K562 (cell line): ENCODE measurements around the gene SH3BP4. TPM values are rescaled to one million over a fixed set of nuclear protein-coding genes. Genes with fewer than 3 reads are reported as not detected.

Source experiments
- ATAC-seq: fragments of 200-7000 bp; cut with Tn5 transposase; 3 replicates; pipeline ENCODE4 v1.9.1; 2020; ENCODE audit warnings: moderate library complexity
- BruUV-seq: library from RNA; stranded (reverse); fragments of 400-500 nt; replicated peaks from 2 replicates; lab custom pipeline; 2021; lab: Mats Ljungman, UMichigan
- CTCF ChIA-PET: fragments of 300-600 bp; formaldehyde crosslinking; extraction: SDS; loops from one replicate; lab custom pipeline; 2021; ENCODE audit warnings: low intra/inter-chr PET ratio; lab: Yijun Ruan, JAX
- POLR2A ChIA-PET: fragments of 300-600, 350-650 bp; sonication (Branson Sonifier 250); formaldehyde crosslinking; extraction: SDS; loops from one replicate; lab custom pipeline; 2021; ENCODE audit warnings: antibody characterized with exemption, inconsistent platforms; lab: Yijun Ruan, JAX
- DNase-seq, 4 experiments: peaks; one replicate each; pipeline versions ENCODE4 v3.0.0 to v3.0.0-alpha.2; 2011 to 2018; ENCODE audit warnings: low spot score in 3 of 4, mixed read lengths in 3 of 4; ENCODE audit errors: extremely low read depth in 1 of 4
- FAIRE-seq: peaks from 2 replicates; lab custom pipeline; 2011; peaks lifted over from hg19 to GRCh38; lab: Jason Lieb, UNC
- H2AFZ ChIP-seq: 2 replicates; pipeline ENCODE4 v1.6.0; 2011; ENCODE audit warnings: low read depth, low read length, control low read depth, inconsistent platforms
- H3K27ac ChIP-seq: fragments of 200-600 bp; 3 replicates; pipeline ENCODE4 v1.8.0; 2011; ENCODE audit warnings: low read depth, mild to moderate bottlenecking, control low read depth, inconsistent platforms, low read length, moderate library complexity, mixed read lengths; ENCODE audit errors: extremely low read depth
- H3K27me3 ChIP-seq, 2 experiments: fragments of 300-600 bp in 1 of 2; 2 replicates in 1 of 2; 3 replicates in 1 of 2; pipeline versions ENCODE4 v1.6.0 to v1.8.0; 2011; ENCODE audit warnings: inconsistent platforms in 2 of 2, low read length in 2 of 2, mild to moderate bottlenecking in 1 of 2, mixed read lengths in 1 of 2, moderate library complexity in 1 of 2; ENCODE audit not compliant: control insufficient read depth in 2 of 2, insufficient read depth in 2 of 2
- H3K36me3 ChIP-seq: fragments of 300-600 bp; 3 replicates; pipeline ENCODE4 v1.8.0; 2011; ENCODE audit warnings: mild to moderate bottlenecking, low read length, inconsistent platforms; ENCODE audit not compliant: control insufficient read depth, insufficient read depth
- H3K4me1 ChIP-seq, 2 experiments: fragments of 200-600 bp in 1 of 2; replicated peaks in 1 of 2; 2 replicates in 1 of 2; 3 replicates in 1 of 2; pipeline versions ENCODE4 v1.5.1 to v1.8.0; 2011; ENCODE audit warnings: inconsistent platforms in 2 of 2, low read length in 2 of 2, mild to moderate bottlenecking in 1 of 2, mixed read lengths in 1 of 2, moderate library complexity in 1 of 2; ENCODE audit not compliant: control insufficient read depth in 2 of 2, insufficient read depth in 2 of 2
- H3K4me2 ChIP-seq: 2 replicates; pipeline ENCODE4 v1.6.1; 2011; ENCODE audit warnings: low read length, control low read depth, inconsistent platforms, mixed read lengths; ENCODE audit not compliant: insufficient read depth
- H3K4me3 ChIP-seq: fragments of 200-600 bp; sonication (generic), shearing (Covaris generic); 2 replicates; pipeline ENCODE4 v1.5.1; 2016; ENCODE audit warnings: control low read depth, inconsistent platforms
- H3K79me2 ChIP-seq: fragments of 200-600 bp; 3 replicates; pipeline ENCODE4 v1.8.0; 2011; ENCODE audit warnings: low read length, inconsistent platforms; ENCODE audit not compliant: control insufficient read depth, insufficient read depth
- H3K9ac ChIP-seq, 2 experiments: 2 replicates each; pipeline versions ENCODE4 v1.6.0 to v1.6.1; 2011; ENCODE audit warnings: low read depth in 2 of 2, low read length in 2 of 2, control low read depth in 1 of 2, inconsistent platforms in 1 of 2, mild to moderate bottlenecking in 1 of 2, mixed read lengths in 1 of 2; ENCODE audit not compliant: insufficient read depth in 1 of 2
- H3K9me1 ChIP-seq: one replicate; pipeline ENCODE4 v1.6.0; 2011; ENCODE audit warnings: inconsistent platforms, mild to moderate bottlenecking, low read length, moderate library complexity; ENCODE audit not compliant: control insufficient read depth, insufficient read depth
- H3K9me3 ChIP-seq: replicated peaks from 2 replicates; pipeline ENCODE4 v1.5.1; 2011; ENCODE audit warnings: low read depth, low read length, inconsistent platforms; ENCODE audit not compliant: control insufficient read depth, insufficient read depth
- H4K20me1 ChIP-seq: replicated peaks from 2 replicates; pipeline ENCODE4 v1.6.1; 2011; ENCODE audit warnings: low read length, inconsistent platforms, mixed read lengths; ENCODE audit not compliant: control insufficient read depth, insufficient read depth
- DDX20 ChIP-seq: fragments of 450-650 bp; IDR thresholded peaks from 2 replicates; pipeline ENCODE4 v1.6.1; 2016; ENCODE audit warnings: missing genetic modification characterization, low read depth, mild to moderate bottlenecking, missing compliant biosample characterization, moderate library complexity
- HLTF ChIP-seq: fragments of 450-650 bp; IDR thresholded peaks from 2 replicates; pipeline ENCODE4 v1.6.1; 2016
- KLF13 ChIP-seq: fragments of 450-650 bp; IDR thresholded peaks from 2 replicates; pipeline ENCODE4 v1.6.1; 2016; ENCODE audit warnings: missing genetic modification characterization, low read depth, mild to moderate bottlenecking, missing compliant biosample characterization, moderate library complexity, borderline replicate concordance
- PCBP2 ChIP-seq: fragments of 200-400 bp; formaldehyde crosslinking; IDR thresholded peaks from 2 replicates; pipeline ENCODE4 v1.6.1; 2018; ENCODE audit warnings: low read length, low read depth, mild to moderate bottlenecking, moderate library complexity; ENCODE audit not compliant: poor library complexity, severe bottlenecking
- TFAM ChIP-seq: fragments of 250-450 bp; sonication (Bioruptor Pico); conservative IDR thresholded peaks from 2 replicates; pipeline ENCODE4 v1.5.0; 2021; ENCODE audit warnings: mild to moderate bottlenecking, moderate library complexity
- ZNF224 ChIP-seq: sonication (generic); formaldehyde crosslinking; IDR thresholded peaks from 2 replicates; pipeline ENCODE4 v1.8.0; 2022; ENCODE audit warnings: mild to moderate bottlenecking, missing genetic modification reagents
- ZNF584 ChIP-seq: fragments of 200-800 bp; sonication (Bioruptor generic); IDR thresholded peaks from 2 replicates; pipeline ENCODE4 v1.6.1; 2016; ENCODE audit warnings: low read depth, mild to moderate bottlenecking, missing genetic modification characterization, missing compliant biosample characterization
- WGBS: fragments of 100-300 bp; shearing (Covaris generic); methylation state at CpG from one replicate; pipeline ENCODE4 v1.1.6; 2016; ENCODE audit warnings: low coverage, mixed read lengths; ENCODE audit not compliant: insufficient coverage; ENCODE audit errors: missing lambda C conversion rate; 5-methylcytosine and 5-hydroxymethylcytosine counted together
- in situ Hi-C: fragments of 300-500 bp; cut with MboI; formaldehyde crosslinking; loops from 4 replicates; pipeline ENCODE4 v1.15.0; 2018; ENCODE audit warnings: inconsistent platforms, mixed read lengths
- intact Hi-C: fragments of 100-400 bp; cut with micrococcal nuclease; formaldehyde crosslinking; loops from 2 replicates; pipeline ENCODE4 v1.14.2; 2022
- polyA plus RNA-seq, 8 experiments: library from polyadenylated mRNA; depleted of rRNA in 4 of 8; stranded (reverse) in 5 of 8; unstranded in 3 of 8; fragments of >200 nt; fragmentation: Nextera tagmentation in 2 of 8; fragmentation: Illumina TruSeq in 1 of 8; extraction: Ambion mirVana in 2 of 8; extraction: Trizol in 1 of 8; gene quantifications; 2 replicates each; pipeline versions ENCODE4 v1.2.1 to v1.2.3, GENCODE V29; 2011 to 2014; ENCODE audit warnings: inconsistent platforms in 1 of 8, missing spikeins in 1 of 8
- total RNA-seq, 7 experiments: library from RNA; depleted of rRNA in 6 of 7; stranded (reverse); fragments of >200 nt in 6 of 7; fragmentation: Illumina TruSeq in 2 of 7; extraction: Trizol in 2 of 7; gene quantifications; 2 replicates each; pipeline versions ENCODE4 v1.2.1 to v1.2.3, GENCODE V29; 2011 to 2021; ENCODE audit warnings: low replicate concordance in 1 of 7
- TF ChIP-seq, protein P1 (sequence below): fragments of 450-650 bp; formaldehyde crosslinking; IDR thresholded peaks from 2 replicates; pipeline ENCODE4 v1.4.0; 2022; ENCODE audit warnings: mild to moderate bottlenecking, moderate library complexity
- TF ChIP-seq, protein P2 (sequence below): fragments of 250-450 bp; sonication (Bioruptor Pico); IDR thresholded peaks from 2 replicates; pipeline ENCODE4 v1.8.0; 2021; ENCODE audit warnings: borderline replicate concordance, mild to moderate bottlenecking, moderate library complexity; ENCODE audit not compliant: poor library complexity, severe bottlenecking
- TF ChIP-seq, protein P3 (sequence below): sonication (generic); formaldehyde crosslinking; IDR thresholded peaks from 2 replicates; pipeline ENCODE4 v1.9.0; 2022; ENCODE audit warnings: mild to moderate bottlenecking, missing genetic modification reagents

Gene SH3BP4
- total and polyA plus RNA-seq, 9 of the 15 experiments (the other 6 are each of a cell fraction or from before 2014, with no cell fraction given), result 0.03 to 0.28 (median 0.27) TPM; not detected in 6

DNA sequence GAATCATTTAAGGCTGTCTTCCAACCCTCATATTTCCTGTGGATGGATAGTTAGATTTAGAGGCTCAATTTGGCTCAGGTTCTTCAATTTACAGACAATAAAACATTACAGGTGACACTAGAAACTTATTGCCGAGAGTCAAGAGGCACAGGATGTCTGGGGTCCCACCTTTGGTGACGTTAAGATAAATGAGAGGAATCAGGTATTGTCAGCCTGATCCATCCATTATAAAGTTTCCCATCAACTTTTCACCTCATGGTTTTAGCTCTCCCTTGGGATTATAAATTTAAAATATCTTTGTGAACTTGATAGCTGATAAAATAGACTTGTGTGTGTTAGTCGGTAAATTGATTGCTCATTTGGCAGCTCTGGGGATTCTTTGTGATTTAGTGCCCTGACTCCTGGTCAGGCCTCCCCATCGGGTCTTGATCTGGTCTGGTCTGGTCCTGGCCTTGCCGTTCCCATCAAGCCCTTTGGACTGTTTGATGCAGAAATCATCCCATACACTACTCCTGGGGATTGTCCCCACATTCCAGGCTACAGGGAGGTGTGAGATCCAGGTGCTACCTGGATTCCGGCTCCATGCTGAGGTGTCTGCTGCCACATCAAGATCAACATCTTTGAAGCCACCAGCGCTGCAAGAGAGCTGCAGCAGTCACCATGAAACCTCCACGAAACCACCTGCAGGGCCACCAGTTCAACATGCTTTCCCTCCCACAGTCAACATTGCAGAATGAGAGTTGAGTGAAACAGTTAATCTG, 130.9 kb downstream of the SH3BP4 start:
- TF ChIP-seq HLTF (no peak), KLF13 (tag) (no peak), DDX20 (tag) (no peak), ZNF584 (CRISPR knock-in tag) (no peak), TFAM (CRISPR knock-in tag) (no peak), ZNF224 (CRISPR knock-in tag) (no peak), PCBP2 (no peak)
- TF ChIP-seq, protein P1, sequence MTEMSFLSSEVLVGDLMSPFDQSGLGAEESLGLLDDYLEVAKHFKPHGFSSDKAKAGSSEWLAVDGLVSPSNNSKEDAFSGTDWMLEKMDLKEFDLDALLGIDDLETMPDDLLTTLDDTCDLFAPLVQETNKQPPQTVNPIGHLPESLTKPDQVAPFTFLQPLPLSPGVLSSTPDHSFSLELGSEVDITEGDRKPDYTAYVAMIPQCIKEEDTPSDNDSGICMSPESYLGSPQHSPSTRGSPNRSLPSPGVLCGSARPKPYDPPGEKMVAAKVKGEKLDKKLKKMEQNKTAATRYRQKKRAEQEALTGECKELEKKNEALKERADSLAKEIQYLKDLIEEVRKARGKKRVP (CRISPR knock-in tag), result no peak
- TF ChIP-seq, protein P2, sequence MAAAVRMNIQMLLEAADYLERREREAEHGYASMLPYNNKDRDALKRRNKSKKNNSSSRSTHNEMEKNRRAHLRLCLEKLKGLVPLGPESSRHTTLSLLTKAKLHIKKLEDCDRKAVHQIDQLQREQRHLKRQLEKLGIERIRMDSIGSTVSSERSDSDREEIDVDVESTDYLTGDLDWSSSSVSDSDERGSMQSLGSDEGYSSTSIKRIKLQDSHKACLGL (CRISPR knock-in tag), result no peak
- TF ChIP-seq, protein P3, sequence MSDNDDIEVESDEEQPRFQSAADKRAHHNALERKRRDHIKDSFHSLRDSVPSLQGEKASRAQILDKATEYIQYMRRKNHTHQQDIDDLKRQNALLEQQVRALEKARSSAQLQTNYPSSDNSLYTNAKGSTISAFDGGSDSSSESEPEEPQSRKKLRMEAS (CRISPR knock-in tag), result no peak
- in situ Hi-C loops, result no loop called here
- WGBS, result 0% methylated on average over 8 of the region's 8 CpGs

More for the DNA sequence above, 130.9 kb downstream of the SH3BP4 start:
- POLR2A ChIA-PET, result no interaction called here
- ATAC-seq (no peak), FAIRE-seq (no peak), DNase-seq (no peak)
- Histone ChIP-seq H3K4me2 (no peak overlapping the region), H3K4me1 (no peaks in the 10 kb centered on the region), H3K27ac (no peak overlapping the region), H3K27me3 (no peaks in the 10 kb centered on the region; a peak in 1 of 5 replicates), H3K36me3 (no peaks in the 10 kb centered on the region), H3K9me1 (no peaks in the 10 kb centered on the region), H3K4me3 (no peak overlapping the region), H2AFZ (no peak overlapping the region), H3K9me3 (no peaks in the 10 kb centered on the region), H3K79me2 (no peaks in the 10 kb centered on the region), H4K20me1 (no peaks in the 10 kb centered on the region), H3K9ac (no peak overlapping the region)
- intact Hi-C loops, result no loop called here
- no TSS peak for BruUV-seq
- CTCF ChIA-PET, result no interaction called here
